ENCODE results near the gene BCAS1.

DNA sequence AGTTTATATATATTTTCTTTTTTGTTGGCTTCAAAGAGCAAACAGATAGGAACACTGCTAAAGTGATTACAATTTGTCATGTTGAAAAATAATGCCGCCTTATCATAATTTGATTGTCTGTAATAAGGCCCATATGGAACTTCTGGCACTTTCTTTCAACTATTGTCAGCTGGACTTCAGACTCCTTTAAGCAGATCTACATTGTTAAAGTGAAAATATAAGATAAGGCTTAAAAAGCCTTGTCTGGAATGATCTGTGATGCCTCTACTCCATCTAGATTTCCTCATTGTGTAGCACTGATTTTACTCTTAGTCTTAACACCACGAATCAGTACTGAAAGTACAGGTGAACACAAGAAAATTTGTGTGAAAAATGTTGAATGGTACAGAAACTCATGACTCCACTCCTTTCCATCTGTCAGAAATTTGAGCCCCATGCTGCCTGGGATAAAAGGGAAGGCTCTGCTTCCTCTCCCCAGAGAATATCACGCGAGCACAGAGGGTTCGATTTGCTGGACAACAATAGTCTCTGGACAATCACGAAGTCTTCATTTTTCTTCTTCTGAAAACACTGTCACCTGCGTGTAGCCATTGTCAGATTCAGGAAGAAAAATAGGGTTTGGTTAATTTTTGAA, 56.0 kb downstream of the BCAS1 start:
- TF ChIP-seq, protein P1, sequence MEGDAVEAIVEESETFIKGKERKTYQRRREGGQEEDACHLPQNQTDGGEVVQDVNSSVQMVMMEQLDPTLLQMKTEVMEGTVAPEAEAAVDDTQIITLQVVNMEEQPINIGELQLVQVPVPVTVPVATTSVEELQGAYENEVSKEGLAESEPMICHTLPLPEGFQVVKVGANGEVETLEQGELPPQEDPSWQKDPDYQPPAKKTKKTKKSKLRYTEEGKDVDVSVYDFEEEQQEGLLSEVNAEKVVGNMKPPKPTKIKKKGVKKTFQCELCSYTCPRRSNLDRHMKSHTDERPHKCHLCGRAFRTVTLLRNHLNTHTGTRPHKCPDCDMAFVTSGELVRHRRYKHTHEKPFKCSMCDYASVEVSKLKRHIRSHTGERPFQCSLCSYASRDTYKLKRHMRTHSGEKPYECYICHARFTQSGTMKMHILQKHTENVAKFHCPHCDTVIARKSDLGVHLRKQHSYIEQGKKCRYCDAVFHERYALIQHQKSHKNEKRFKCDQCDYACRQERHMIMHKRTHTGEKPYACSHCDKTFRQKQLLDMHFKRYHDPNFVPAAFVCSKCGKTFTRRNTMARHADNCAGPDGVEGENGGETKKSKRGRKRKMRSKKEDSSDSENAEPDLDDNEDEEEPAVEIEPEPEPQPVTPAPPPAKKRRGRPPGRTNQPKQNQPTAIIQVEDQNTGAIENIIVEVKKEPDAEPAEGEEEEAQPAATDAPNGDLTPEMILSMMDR (IDR thresholded peaks at IDR 0.05 in 8 of 11, conservative IDR thresholded peaks at IDR 0.05 in 3 of 11): no peak
- no peak for TF ChIP-seq POLR2AphosphoS5 (IDR thresholded peaks at IDR 0.05)
